ENCODE measurements around the gene TMEM184C.

GRCh38 chr4:147576084-147576483 is 41.1 kb upstream of the TMEM184C start:
- TF ChIP-seq CTCF (IDR thresholded peaks at IDR 0.05 in 8 of 11, conservative IDR thresholded peaks at IDR 0.05 in 3 of 11) (no peak), POLR2A (IDR thresholded peaks at IDR 0.05) (no peak)
